ENCODE results near the gene REP15. TPM values are rescaled to one million over a fixed set of nuclear protein-coding genes. Genes with fewer than 3 reads are reported as not detected.

The REP15 gene
- total RNA-seq, 1 experiment from 2014 or later: 1.9 TPM

- ATAC-seq (no peak), DNase-seq (ENCODE audit: low read depth, low spot score) (no peak)
- no TSS peak for BruUV-seq (replicated peaks)
- no peaks in the 10 kb centered on the region for H3K9me3 ChIP-seq (ENCODE audit: control insufficient read depth, insufficient read depth, low read depth, low read length)
- POLR2A ChIA-PET: no interaction called here
- no peak for TF ChIP-seq CTCF (IDR thresholded peaks at IDR 0.05)
- TF ChIP-seq REST (IDR thresholded peaks at IDR 0.05; ENCODE audit: insufficient read depth in 1 of 2, low read depth in 2 of 2, low read length in 1 of 2): no peak
- no peak for TF ChIP-seq SIN3A (IDR thresholded peaks at IDR 0.05; ENCODE audit: borderline replicate concordance, insufficient read depth, low read depth, low read length)
- TF ChIP-seq TCF7L2 (IDR thresholded peaks at IDR 0.05; ENCODE audit: low read depth, low read length): no peak
- TF ChIP-seq POLR2AphosphoS5 (IDR thresholded peaks at IDR 0.05; ENCODE audit: low read depth, low read length): no peak
- no peak overlapping the region for H3K4me3 ChIP-seq (ENCODE audit: low read depth in 2 of 2, low read length in 2 of 2)
- intact Hi-C loops (cut with micrococcal nuclease; ENCODE audit: unreplicated experiment) (no loop called here), in situ Hi-C loops (cut with HindIII; ENCODE audit: low pct_unique_long_range_greater_than_20kb, low sequenced_read_pairs) (no loop called here)
- CTCF ChIA-PET: no interaction called here
- no peaks in the 10 kb centered on the region for H3K4me1 ChIP-seq (ENCODE audit: control insufficient read depth, insufficient read depth, low read length)
- H3K27ac ChIP-seq (ENCODE audit: low read length): no peak overlapping the region
- peaks cover 7% of the 10 kb centered on the region for H3K36me3 ChIP-seq (ENCODE audit: control insufficient read depth, insufficient read depth, low read length)
- H3K27me3 ChIP-seq (ENCODE audit: control insufficient read depth, insufficient read depth, low read length): no peaks in the 10 kb centered on the region
These were observed 523 bp upstream of the REP15 start for GRCh38 chr12:27695556-27696292.

- BruUV-seq (replicated peaks): no TSS peak
- H3K27ac ChIP-seq (ENCODE audit: low read length): no peak overlapping the region
- TF ChIP-seq TCF7L2 (IDR thresholded peaks at IDR 0.05; ENCODE audit: low read depth, low read length): no peak
- no peak for TF ChIP-seq CTCF (IDR thresholded peaks at IDR 0.05)
- TF ChIP-seq REST (IDR thresholded peaks at IDR 0.05; ENCODE audit: insufficient read depth in 1 of 2, low read depth in 2 of 2, low read length in 1 of 2): no peak
- TF ChIP-seq POLR2AphosphoS5 (IDR thresholded peaks at IDR 0.05; ENCODE audit: low read depth, low read length): no peak
- no peak for TF ChIP-seq SIN3A (IDR thresholded peaks at IDR 0.05; ENCODE audit: borderline replicate concordance, insufficient read depth, low read depth, low read length)
- no peaks in the 10 kb centered on the region for H3K27me3 ChIP-seq (ENCODE audit: control insufficient read depth, insufficient read depth, low read length)
- intact Hi-C loops (cut with micrococcal nuclease; ENCODE audit: unreplicated experiment) (no loop called here), in situ Hi-C loops (cut with HindIII; ENCODE audit: low pct_unique_long_range_greater_than_20kb, low sequenced_read_pairs) (no loop called here)
- H3K4me1 ChIP-seq (ENCODE audit: control insufficient read depth, insufficient read depth, low read length): no peaks in the 10 kb centered on the region
- no peak for DNase-seq (ENCODE audit: low read depth, low spot score)
- H3K9me3 ChIP-seq (ENCODE audit: control insufficient read depth, insufficient read depth, low read depth, low read length): no peaks in the 10 kb centered on the region
- peaks cover 2% of the 10 kb centered on the region; the same call in 1 of the 2 replicates for H3K36me3 ChIP-seq (ENCODE audit: control insufficient read depth, insufficient read depth, low read length)
- no peak for ATAC-seq
- CTCF ChIA-PET: no interaction called here
- POLR2A ChIA-PET: interaction anchor here (1.2 kb wide), 1 partner anchor 9 kb away, joined by 4 read pairs; no protein-coding TSS in a partner anchor
- H3K4me3 ChIP-seq (ENCODE audit: low read depth in 2 of 2, low read length in 2 of 2): no peak overlapping the region
These were observed 767 bp downstream of the REP15 start for GRCh38 chr12:27696864-27697564.

Measured in Panc1 (cell line).